Ramos (cell line): ENCODE data around the gene LMX1B.

ENCODE experiments used
- in situ Hi-C: fragments of 300-500 bp; cut with MboI; formaldehyde crosslinking; loops from one replicate; pipeline ENCODE4 v1.14.3; 2022; ENCODE audit warnings: low sequenced_read_pairs; ENCODE audit not compliant: unreplicated experiment

The LMX1B gene

GRCh38 chr9:126692041-126692758, 78.5 kb downstream of the LMX1B start:
- in situ Hi-C loops = loop anchor here (10.0 kb wide), 1 partner anchor 187 kb away; no protein-coding TSS in a partner anchor

DNA sequence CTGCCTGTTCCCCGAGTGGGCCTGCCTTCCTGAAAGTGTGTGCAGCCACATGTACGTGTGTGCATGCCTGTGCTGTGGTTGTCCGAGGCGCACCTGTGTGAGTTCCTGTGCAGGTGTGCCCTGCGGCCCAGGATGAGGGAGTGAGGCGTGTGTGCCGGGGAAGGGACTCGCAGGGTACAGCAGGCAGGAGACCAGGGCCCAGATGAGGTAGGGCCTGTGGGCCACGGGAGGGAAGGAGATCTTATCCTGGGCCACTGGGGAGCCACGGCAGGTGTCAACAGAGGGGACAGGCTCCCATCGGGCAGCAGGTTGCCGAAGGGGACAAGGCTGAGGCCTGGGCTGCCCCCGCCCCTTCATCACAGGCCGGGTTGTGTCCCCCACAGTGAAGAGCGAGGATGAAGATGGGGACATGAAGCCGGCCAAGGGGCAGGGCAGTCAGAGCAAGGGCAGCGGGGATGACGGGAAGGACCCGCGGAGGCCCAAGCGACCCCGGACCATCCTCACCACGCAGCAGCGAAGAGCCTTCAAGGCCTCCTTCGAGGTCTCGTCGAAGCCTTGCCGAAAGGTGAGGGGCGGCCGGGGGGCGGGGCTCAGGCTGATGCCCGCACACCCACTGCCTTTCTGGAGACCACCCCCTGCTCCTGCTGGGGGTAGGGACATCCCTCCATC, 79.2 kb downstream of the LMX1B start:
- in situ Hi-C loops = loop anchor here (10.0 kb wide), 1 partner anchor 188 kb away; no protein-coding TSS in a partner anchor

DNA sequence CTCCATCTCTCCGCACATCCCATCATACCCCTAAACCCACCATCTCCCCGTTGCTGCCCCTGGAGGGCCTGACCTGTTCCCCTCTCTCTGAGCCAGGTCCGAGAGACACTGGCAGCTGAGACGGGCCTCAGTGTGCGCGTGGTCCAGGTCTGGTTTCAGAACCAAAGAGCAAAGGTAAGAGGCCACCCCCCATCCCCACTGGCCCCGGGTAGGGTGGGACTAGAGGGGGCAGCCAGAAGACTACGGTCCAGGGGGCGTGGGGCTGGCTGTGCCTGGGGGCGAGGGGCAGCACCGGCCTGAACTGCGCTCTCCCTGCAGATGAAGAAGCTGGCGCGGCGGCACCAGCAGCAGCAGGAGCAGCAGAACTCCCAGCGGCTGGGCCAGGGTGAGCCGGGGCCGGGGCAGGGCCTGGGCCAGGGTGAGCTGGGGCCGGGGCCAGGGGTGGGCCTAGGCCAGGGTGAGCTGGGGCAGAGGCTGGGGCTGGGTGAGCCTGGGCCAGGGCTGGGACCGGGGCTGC, 79.8 kb downstream of the LMX1B start:
- in situ Hi-C loops = loop anchor here (10.0 kb wide), 1 partner anchor 189 kb away; no protein-coding TSS in a partner anchor

DNA sequence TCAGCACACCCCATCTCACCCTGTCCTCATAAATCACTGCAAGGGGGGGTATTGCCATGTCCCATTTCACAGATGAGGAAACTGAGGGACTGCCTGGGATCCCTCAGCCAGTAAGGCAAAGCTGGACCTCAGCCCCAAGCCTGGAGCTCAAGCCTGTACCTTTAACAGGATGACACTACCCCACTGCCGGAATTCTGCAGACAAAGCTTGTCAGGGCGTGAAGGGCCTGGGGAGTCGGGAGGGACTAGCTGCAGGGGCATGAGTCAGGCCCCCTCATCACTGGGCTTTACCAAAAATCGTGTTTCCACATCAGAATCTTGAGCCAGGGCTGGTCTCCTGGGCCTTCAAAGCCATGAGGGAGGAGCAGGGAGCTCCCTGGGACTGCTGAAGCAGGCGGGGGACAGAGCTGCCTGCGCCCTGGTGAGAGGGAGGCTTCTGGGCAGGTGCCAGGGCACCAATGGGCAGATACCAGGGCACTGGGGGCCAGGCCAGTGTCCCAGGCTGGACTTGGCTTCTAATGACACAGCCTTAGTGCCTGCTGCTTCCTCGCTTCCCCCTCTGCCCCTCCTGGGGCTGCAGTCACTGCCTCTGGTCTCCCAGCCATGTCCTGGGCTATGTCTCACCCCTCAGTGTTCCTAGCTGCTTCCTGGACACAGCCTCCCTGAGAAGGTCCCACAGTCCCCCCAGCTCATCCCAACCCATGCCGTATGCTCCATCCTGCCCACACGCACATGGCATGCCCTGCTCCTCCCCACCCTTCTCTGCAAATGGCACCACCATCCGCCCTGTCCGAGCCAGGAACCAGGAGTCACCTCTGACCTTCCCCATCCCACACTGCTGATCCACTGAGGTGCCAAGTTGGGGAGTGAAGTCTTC, 80.7 kb downstream of the LMX1B start:
- in situ Hi-C loops = loop anchor here (10.0 kb wide), 1 partner anchor 190 kb away; no protein-coding TSS in a partner anchor

DNA sequence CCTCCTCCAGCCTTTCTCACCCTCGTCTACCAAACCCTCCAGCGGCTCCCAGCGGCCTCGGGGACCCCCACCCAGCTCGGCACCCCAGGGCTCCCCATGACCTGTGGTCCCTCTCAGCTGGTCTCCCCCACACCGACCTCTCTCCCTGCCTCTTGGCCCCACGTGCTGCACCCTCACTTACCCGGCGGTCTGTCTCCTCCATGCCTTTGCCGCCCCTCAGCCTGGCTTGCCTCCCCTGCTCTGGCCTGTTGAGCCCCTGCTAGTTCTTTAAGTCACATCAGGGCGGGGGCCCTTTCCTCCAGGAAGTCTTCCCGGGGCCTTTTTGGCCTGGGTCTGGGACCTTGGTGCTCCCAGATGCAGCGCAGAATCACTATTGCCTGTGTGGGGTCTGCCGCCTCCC, 81.5 kb downstream of the LMX1B start:
- in situ Hi-C loops = loop anchor here (10.0 kb wide), 1 partner anchor 190 kb away; no protein-coding TSS in a partner anchor

DNA sequence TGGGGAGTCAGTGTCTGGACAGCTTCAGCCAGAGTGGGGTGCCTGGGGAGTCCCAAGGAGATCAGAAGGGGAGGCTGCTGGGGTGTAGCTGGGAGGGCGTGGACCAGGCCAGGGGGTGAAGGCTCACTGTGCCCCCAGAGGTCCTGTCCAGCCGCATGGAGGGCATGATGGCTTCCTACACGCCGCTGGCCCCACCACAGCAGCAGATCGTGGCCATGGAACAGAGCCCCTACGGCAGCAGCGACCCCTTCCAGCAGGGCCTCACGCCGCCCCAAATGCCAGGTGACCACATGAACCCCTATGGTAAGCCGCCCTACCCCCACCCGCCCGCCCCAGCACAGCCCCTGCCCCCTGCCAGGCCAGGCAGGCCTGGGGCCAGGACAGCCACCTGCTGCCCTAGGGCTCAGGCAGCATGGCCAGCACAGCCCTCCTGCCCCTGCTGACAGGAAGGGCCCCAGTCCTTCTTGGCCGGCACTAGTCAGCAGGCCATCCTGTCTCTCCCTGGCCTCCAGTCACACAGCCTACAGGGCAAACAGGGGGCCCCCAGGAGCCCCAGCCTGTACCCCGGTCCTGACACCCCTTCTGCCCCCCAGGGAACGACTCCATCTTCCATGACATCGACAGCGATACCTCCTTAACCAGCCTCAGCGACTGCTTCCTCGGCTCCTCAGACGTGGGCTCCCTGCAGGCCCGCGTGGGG, 82.1 kb downstream of the LMX1B start:
- in situ Hi-C loops = loop anchor here (10.0 kb wide), 1 partner anchor 191 kb away; no protein-coding TSS in a partner anchor

GRCh38 chr9:126696401-126697145, 82.8 kb downstream of the LMX1B start:
- in situ Hi-C loops = loop anchor here (10.0 kb wide), 1 partner anchor 192 kb away; no protein-coding TSS in a partner anchor

- in situ Hi-C loops = loop anchor here (10.0 kb wide), 1 partner anchor 193 kb away; no protein-coding TSS in a partner anchor
These were observed 83.6 kb downstream of the LMX1B start for GRCh38 chr9:126697330-126697729.

GRCh38 chr9:126698251-126698650, 84.5 kb downstream of the LMX1B start:
- in situ Hi-C loops = loop anchor here (10.0 kb wide), 1 partner anchor 193 kb away; no protein-coding TSS in a partner anchor

- in situ Hi-C loops = loop anchor here (10.0 kb wide), 1 partner anchor 194 kb away; no protein-coding TSS in a partner anchor
These were observed 85.0 kb downstream of the LMX1B start for GRCh38 chr9:126698756-126699155.

DNA sequence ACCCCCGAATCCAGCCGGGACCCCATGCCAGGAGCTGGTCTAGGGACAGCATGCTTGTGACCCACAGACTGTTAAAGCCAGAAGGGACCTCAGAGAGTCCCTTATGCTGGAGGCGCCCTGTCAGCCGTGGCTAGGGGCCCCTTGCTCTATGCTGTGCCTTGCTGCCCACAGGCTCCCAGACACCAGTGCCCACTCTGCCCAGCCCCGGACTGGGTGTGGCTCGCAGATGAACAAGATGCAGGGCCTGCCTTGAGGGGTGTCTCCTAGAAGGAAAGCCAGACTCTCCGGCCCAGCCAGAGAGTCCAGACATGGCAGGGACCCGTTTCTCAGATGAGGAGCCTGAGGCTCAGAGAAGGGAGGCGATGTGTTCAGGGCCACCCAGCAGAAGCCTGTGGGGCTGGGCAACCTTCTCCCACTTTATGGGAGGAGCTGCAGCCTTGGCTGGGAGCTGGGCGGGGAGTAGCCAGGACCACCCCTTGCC, 85.7 kb downstream of the LMX1B start:
- in situ Hi-C loops = loop anchor here (10.0 kb wide), 1 partner anchor 195 kb away; no protein-coding TSS in a partner anchor

DNA sequence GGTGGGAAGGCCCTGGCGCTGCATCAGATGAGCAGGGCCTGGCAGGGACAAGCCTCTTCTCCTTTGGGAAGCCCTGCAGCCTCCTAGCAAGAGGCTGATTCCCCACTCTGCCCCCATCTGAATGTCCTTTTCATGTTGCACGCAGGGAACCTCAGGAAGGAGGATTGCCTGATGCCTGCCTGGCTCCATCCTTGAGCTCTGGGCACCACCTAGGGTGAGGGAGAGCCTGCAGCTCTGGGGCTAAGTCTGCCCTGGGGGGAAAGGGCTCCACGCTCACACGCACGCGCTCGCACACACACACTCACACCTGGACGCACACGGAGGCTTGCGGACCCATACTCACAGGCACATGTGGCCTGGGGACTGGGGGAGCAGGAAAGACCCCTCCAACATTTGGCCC, 86.6 kb downstream of the LMX1B start:
- in situ Hi-C loops = no loop called here

DNA sequence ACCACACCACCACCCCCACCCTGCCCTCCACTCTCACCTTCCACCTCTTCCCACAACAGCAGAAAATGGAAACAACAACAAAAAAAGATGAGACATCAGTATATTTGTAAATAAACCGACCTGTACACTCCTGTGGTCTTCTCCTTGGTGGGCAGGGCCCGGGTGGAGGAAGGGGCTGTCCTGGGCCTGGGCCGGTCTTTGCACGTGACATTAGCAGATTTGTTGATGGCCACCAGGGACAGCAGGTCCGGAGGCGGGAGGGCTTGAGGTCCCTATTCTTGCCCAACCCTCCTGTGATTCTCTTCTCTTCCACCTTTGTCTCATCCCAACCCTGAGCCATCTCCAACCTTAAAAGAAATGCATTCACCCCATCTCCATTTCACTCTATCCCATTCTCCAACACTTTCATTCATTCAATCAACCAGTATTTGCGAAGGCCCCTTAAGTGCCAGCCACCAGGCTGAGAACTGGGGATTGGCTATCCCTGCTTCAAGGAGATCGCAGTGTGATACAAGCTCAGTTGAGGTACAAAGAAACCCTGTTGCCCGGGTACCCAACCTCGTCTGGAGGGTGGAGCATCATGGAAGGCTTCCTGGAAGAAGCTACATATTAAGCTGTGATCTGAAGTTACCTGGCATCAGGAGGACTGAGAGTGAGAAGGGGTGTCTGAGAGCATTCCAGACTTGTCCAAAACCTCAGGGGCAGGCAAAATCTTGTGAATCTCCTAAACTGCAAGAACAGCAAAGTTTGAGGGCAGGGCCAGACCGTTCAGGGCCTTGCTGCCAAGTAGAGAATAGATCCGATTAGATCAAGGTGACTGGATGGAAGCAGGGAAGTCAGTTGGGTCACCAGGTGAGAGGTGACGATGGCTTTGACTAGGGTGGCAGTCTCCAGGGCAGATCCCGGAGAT, 87.4 kb downstream of the LMX1B start:
- in situ Hi-C loops = no loop called here

GRCh38 chr9:126701813-126702140, 88.0 kb downstream of the LMX1B start:
- in situ Hi-C loops = no loop called here

DNA sequence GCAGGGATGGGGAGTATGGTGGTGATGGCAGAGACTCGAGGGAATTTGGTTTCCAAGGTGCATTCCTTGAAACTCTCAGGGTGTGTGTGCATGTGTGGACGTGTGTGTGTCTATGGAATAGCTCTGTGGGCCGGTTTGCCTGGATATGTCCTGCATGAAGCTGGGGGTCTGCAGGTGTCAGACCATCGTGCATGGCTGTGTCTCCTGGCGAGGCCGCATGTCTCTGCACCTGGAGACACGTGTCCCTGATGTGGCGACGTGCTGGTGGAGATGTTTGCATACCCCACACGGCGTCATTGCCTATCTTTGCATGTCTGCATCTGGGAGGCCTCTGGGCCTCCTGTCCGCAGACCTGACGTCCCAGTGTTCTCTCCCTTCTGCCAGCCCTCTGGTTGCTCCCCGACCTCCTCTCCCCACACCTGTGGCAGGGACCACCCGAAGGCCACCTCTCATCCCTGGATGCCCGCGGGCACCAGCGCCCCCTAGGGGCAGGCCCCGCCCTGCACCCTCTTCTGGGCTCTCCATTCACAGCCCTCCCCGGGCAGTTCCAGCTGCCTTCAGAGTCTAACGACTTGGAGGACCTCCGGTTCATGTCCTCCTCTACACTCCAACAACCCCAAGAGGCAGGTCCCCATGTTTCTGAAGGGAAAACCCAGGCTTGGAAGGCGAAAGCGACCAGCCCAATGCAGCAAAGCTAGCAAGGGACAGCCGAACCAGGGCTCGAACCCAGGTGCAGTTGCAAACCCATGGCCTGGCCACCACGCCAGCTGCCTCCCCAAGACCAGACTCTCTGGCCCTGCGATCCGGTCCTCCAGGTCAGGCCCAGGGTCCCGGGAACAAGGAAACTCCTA, 88.6 kb downstream of the LMX1B start:
- in situ Hi-C loops = no loop called here

- in situ Hi-C loops = no loop called here
These were observed 89.5 kb downstream of the LMX1B start for GRCh38 chr9:126703002-126703865.
